HEK293 (cell line): Measurements from ENCODE around the gene GDPD3.

Source experiments
- GFI1B ChIP-seq: fragments of 450-650 bp; formaldehyde crosslinking; IDR thresholded peaks from 2 replicates; pipeline ENCODE4 v1.5.1; 2016; ENCODE audit warnings: missing biosample characterization, missing genetic modification characterization
- KLF1 ChIP-seq: fragments of 450-650 bp; formaldehyde crosslinking; IDR thresholded peaks from 2 replicates; pipeline ENCODE4 v1.5.1; 2016; ENCODE audit warnings: missing biosample characterization, missing genetic modification characterization
- KLF10 ChIP-seq: fragments of 450-650 bp; IDR thresholded peaks from 2 replicates; pipeline ENCODE4 v1.5.1; 2018; ENCODE audit warnings: missing biosample characterization, mild to moderate bottlenecking, missing genetic modification characterization
- SETDB1 ChIP-seq: IDR thresholded peaks from one replicate; pipeline ENCODE4 v1.6.1; 2017; ENCODE audit warnings: mild to moderate bottlenecking, low read length, moderate library complexity, mixed read lengths; ENCODE audit not compliant: insufficient read length
- SP3 ChIP-seq: fragments of 450-650 bp; formaldehyde crosslinking; IDR thresholded peaks from 2 replicates; pipeline ENCODE4 v1.5.1; 2016; ENCODE audit warnings: missing biosample characterization, missing genetic modification characterization
- SP7 ChIP-seq: fragments of 450-650 bp; formaldehyde crosslinking; IDR thresholded peaks from 2 replicates; pipeline ENCODE4 v1.5.1; 2016; ENCODE audit warnings: missing biosample characterization, missing genetic modification characterization
- TRIM28 ChIP-seq: IDR thresholded peaks from 2 replicates; pipeline ENCODE4 v1.6.1; 2011; ENCODE audit warnings: low read length, control low read depth, borderline replicate concordance
- ZBTB17 ChIP-seq: fragments of 450-650 bp; formaldehyde crosslinking; IDR thresholded peaks from 2 replicates; pipeline ENCODE4 v1.5.1; 2016; ENCODE audit warnings: missing biosample characterization, missing genetic modification characterization
- ZFP37 ChIP-seq: fragments of 450-650 bp; formaldehyde crosslinking; IDR thresholded peaks from 2 replicates; pipeline ENCODE4 v1.5.1; 2016; ENCODE audit warnings: missing biosample characterization, missing genetic modification characterization
- ZIC2 ChIP-seq: fragments of 450-650 bp; formaldehyde crosslinking; IDR thresholded peaks from 2 replicates; pipeline ENCODE4 v1.5.1; 2016; ENCODE audit warnings: missing biosample characterization, missing genetic modification characterization
- ZNF121 ChIP-seq: fragments of 450-650 bp; formaldehyde crosslinking; IDR thresholded peaks from 2 replicates; pipeline ENCODE4 v1.5.1; 2016; ENCODE audit warnings: missing biosample characterization, missing genetic modification characterization
- ZNF174 ChIP-seq: fragments of 450-650 bp; formaldehyde crosslinking; IDR thresholded peaks from 2 replicates; pipeline ENCODE4 v1.5.0; 2017; ENCODE audit warnings: missing biosample characterization, mild to moderate bottlenecking, missing genetic modification characterization
- ZNF19 ChIP-seq: fragments of 450-650 bp; formaldehyde crosslinking; IDR thresholded peaks from 2 replicates; pipeline ENCODE4; 2016; ENCODE audit warnings: missing biosample characterization, missing genetic modification characterization, low read depth
- ZNF23 ChIP-seq: fragments of 450-650 bp; formaldehyde crosslinking; IDR thresholded peaks from 2 replicates; pipeline ENCODE4 v1.5.1; 2016; ENCODE audit warnings: missing biosample characterization, missing genetic modification characterization, borderline replicate concordance
- ZNF350 ChIP-seq: fragments of 450-650 bp; formaldehyde crosslinking; IDR thresholded peaks from 2 replicates; pipeline ENCODE4 v1.5.0; 2017; ENCODE audit warnings: missing biosample characterization, mild to moderate bottlenecking, missing genetic modification characterization
- ZNF394 ChIP-seq: fragments of 450-650 bp; formaldehyde crosslinking; IDR thresholded peaks from 2 replicates; pipeline ENCODE4 v1.5.1; 2016; ENCODE audit warnings: missing biosample characterization, missing genetic modification characterization, mild to moderate bottlenecking, moderate library complexity, borderline replicate concordance
- ZNF433 ChIP-seq: fragments of 450-650 bp; formaldehyde crosslinking; IDR thresholded peaks from 2 replicates; pipeline ENCODE4 v1.5.1; 2016; ENCODE audit warnings: missing biosample characterization, missing genetic modification characterization, low read depth
- ZNF521 ChIP-seq: fragments of 450-650 bp; formaldehyde crosslinking; IDR thresholded peaks from 2 replicates; pipeline ENCODE4 v1.5.1; 2017; ENCODE audit warnings: missing biosample characterization, mild to moderate bottlenecking, missing genetic modification characterization
- ZNF558 ChIP-seq: fragments of 450-650 bp; formaldehyde crosslinking; IDR thresholded peaks from 2 replicates; pipeline ENCODE4 v1.5.1; 2016; ENCODE audit warnings: missing biosample characterization, missing genetic modification characterization
- ZNF623 ChIP-seq: fragments of 450-650 bp; formaldehyde crosslinking; IDR thresholded peaks from 2 replicates; pipeline ENCODE4 v1.5.1; 2016; ENCODE audit warnings: missing biosample characterization, missing genetic modification characterization
- ZNF629 ChIP-seq: fragments of 450-650 bp; formaldehyde crosslinking; IDR thresholded peaks from 2 replicates; pipeline ENCODE4 v1.5.1; 2017; ENCODE audit warnings: missing biosample characterization, missing genetic modification characterization
- ZNF660 ChIP-seq: fragments of 450-650 bp; IDR thresholded peaks from 2 replicates; pipeline ENCODE4 v1.5.1; 2018; ENCODE audit warnings: missing biosample characterization, mild to moderate bottlenecking, missing genetic modification characterization
- ZNF670 ChIP-seq: fragments of 450-650 bp; formaldehyde crosslinking; IDR thresholded peaks from 2 replicates; pipeline ENCODE4 v1.5.1; 2016; ENCODE audit warnings: missing biosample characterization, missing genetic modification characterization, low read depth
- ZNF747 ChIP-seq: fragments of 450-650 bp; formaldehyde crosslinking; IDR thresholded peaks from 2 replicates; pipeline ENCODE4 v1.5.1; 2016; ENCODE audit warnings: missing biosample characterization, missing genetic modification characterization
- ZNF791 ChIP-seq: fragments of 450-650 bp; formaldehyde crosslinking; IDR thresholded peaks from 2 replicates; pipeline ENCODE4 v1.5.1; 2016; ENCODE audit warnings: missing biosample characterization, missing genetic modification characterization
- ZNF792 ChIP-seq: fragments of 450-650 bp; formaldehyde crosslinking; IDR thresholded peaks from 2 replicates; pipeline ENCODE4 v1.5.1; 2016; ENCODE audit warnings: missing biosample characterization, missing genetic modification characterization
- ZSCAN23 ChIP-seq: fragments of 450-650 bp; formaldehyde crosslinking; IDR thresholded peaks from 2 replicates; pipeline ENCODE4 v1.5.1; 2016; ENCODE audit warnings: missing biosample characterization, missing genetic modification characterization
- TF ChIP-seq, protein P1 (sequence below): fragments of 450-650 bp; formaldehyde crosslinking; IDR thresholded peaks from 2 replicates; pipeline ENCODE4 v1.5.1; 2017; ENCODE audit warnings: missing biosample characterization, mild to moderate bottlenecking, missing genetic modification characterization, moderate library complexity
- TF ChIP-seq, protein P2 (sequence below): fragments of 450-650 bp; formaldehyde crosslinking; IDR thresholded peaks from 2 replicates; pipeline ENCODE4 v1.5.1; 2017; ENCODE audit warnings: missing biosample characterization, missing genetic modification characterization
- TF ChIP-seq, protein P3 (sequence below): sonication (generic); formaldehyde crosslinking; IDR thresholded peaks from 2 replicates; pipeline ENCODE4 v1.8.1; 2022; ENCODE audit warnings: mild to moderate bottlenecking, moderate library complexity, missing genetic modification reagents
- TF ChIP-seq, protein P4 (sequence below): fragments of 450-650 bp; formaldehyde crosslinking; IDR thresholded peaks from 2 replicates; pipeline ENCODE4 v1.5.1; 2016; ENCODE audit warnings: missing biosample characterization, missing genetic modification characterization
- TF ChIP-seq, protein P5 (sequence below): fragments of 450-650 bp; formaldehyde crosslinking; IDR thresholded peaks from 2 replicates; pipeline ENCODE4 v1.5.1; 2016; ENCODE audit warnings: missing biosample characterization, missing genetic modification characterization

The GDPD3 gene

DNA sequence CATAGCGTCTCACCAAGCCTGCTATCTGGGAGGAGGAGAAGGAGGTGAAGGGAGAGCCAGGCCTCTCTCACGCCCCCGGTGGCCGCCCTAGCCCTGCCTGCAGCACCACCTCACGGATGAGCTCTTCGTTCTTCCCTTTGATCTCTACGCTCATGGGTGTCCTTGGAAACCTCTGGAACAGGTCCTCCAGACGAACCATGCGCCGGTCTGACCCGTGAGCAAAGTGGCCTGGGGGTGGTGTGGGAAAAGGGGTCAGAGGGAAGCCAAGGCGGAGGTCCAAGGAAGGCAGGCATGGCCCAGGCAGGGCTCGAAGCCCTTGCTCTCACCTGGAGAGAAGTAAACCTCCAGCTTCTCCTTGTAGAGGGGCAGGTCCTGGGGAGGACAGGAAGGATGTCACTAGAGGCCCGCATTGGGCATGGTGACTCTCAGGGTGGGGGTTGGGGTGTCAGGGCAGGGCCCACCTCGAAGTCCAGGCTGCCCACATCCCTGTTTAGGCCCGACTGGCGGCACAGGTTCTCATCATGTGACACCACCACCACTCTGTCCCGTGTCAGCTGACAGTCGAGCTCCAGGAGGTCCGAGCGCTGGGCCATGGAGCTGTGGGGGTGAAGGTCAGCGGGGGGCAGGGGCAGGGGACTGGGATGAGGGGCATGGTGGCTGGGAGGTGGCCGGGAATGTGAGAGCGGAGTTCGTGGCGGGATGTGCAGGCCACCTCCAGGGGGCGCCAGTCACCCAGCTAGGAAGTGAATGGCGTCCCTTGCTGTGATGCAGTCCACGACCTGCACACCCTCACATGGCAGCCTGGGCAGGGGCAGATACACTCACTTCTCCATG is 923 bp downstream of the GDPD3 start (continued):
- TF ChIP-seq, protein P1, sequence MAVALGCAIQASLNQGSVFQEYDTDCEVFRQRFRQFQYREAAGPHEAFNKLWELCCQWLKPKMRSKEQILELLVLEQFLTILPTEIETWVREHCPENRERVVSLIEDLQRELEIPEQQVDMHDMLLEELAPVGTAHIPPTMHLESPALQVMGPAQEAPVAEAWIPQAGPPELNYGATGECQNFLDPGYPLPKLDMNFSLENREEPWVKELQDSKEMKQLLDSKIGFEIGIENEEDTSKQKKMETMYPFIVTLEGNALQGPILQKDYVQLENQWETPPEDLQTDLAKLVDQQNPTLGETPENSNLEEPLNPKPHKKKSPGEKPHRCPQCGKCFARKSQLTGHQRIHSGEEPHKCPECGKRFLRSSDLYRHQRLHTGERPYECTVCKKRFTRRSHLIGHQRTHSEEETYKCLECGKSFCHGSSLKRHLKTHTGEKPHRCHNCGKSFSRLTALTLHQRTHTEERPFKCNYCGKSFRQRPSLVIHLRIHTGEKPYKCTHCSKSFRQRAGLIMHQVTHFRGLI (tag by site-specific recombination), result no peak
- TF ChIP-seq ZNF747 (tag by site-specific recombination) (no peak), ZNF629 (no peak), SP3 (tag by site-specific recombination) (no peak), ZNF791 (tag by site-specific recombination) (no peak), ZNF670 (tag by site-specific recombination) (no peak), ZNF350 (tag by site-specific recombination) (no peak), ZNF660 (tag by site-specific recombination) (no peak), GFI1B (no peak), ZIC2 (no peak), KLF10 (no peak), TRIM28 (no peak), ZNF433 (no peak), ZFP37 (tag by site-specific recombination) (no peak), ZNF558 (no peak), ZSCAN23 (tag by site-specific recombination) (no peak), ZNF174 (tag by site-specific recombination) (no peak), ZNF623 (tag by site-specific recombination) (no peak), ZNF394 (tag by site-specific recombination) (no peak; the same call in 1 of the 2 replicates), ZNF121 (tag by site-specific recombination) (no peak), SETDB1 (no peak), SP7 (tag by site-specific recombination) (0 out of 2 replicates have a peak, but pooled peaks have one; percentile 46), ZNF19 (tag by site-specific recombination) (no peak), ZNF23 (tag by site-specific recombination) (no peak), KLF1 (no peak), ZNF521 (tag by site-specific recombination) (no peak), ZBTB17 (tag by site-specific recombination) (0 out of 2 replicates have a peak, but pooled peaks have one; percentile 20), ZNF792 (tag by site-specific recombination) (no peak)
- TF ChIP-seq, protein P2, sequence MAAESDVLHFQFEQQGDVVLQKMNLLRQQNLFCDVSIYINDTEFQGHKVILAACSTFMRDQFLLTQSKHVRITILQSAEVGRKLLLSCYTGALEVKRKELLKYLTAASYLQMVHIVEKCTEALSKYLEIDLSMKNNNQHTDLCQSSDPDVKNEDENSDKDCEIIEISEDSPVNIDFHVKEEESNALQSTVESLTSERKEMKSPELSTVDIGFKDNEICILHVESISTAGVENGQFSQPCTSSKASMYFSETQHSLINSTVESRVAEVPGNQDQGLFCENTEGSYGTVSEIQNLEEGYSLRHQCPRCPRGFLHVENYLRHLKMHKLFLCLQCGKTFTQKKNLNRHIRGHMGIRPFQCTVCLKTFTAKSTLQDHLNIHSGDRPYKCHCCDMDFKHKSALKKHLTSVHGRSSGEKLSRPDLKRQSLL (tag by site-specific recombination), result no peak
- TF ChIP-seq, protein P3, sequence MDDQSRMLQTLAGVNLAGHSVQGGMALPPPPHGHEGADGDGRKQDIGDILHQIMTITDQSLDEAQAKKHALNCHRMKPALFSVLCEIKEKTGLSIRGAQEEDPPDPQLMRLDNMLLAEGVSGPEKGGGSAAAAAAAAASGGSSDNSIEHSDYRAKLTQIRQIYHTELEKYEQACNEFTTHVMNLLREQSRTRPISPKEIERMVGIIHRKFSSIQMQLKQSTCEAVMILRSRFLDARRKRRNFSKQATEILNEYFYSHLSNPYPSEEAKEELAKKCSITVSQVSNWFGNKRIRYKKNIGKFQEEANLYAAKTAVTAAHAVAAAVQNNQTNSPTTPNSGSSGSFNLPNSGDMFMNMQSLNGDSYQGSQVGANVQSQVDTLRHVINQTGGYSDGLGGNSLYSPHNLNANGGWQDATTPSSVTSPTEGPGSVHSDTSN (CRISPR knock-in tag), result no peak
- TF ChIP-seq, protein P4, sequence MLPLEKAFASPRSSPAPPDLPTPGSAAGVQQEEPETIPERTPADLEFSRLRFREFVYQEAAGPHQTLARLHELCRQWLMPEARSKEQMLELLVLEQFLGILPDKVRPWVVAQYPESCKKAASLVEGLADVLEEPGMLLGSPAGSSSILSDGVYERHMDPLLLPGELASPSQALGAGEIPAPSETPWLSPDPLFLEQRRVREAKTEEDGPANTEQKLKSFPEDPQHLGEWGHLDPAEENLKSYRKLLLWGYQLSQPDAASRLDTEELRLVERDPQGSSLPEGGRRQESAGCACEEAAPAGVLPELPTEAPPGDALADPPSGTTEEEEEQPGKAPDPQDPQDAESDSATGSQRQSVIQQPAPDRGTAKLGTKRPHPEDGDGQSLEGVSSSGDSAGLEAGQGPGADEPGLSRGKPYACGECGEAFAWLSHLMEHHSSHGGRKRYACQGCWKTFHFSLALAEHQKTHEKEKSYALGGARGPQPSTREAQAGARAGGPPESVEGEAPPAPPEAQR (tag by site-specific recombination), result no peak
- TF ChIP-seq, protein P5, sequence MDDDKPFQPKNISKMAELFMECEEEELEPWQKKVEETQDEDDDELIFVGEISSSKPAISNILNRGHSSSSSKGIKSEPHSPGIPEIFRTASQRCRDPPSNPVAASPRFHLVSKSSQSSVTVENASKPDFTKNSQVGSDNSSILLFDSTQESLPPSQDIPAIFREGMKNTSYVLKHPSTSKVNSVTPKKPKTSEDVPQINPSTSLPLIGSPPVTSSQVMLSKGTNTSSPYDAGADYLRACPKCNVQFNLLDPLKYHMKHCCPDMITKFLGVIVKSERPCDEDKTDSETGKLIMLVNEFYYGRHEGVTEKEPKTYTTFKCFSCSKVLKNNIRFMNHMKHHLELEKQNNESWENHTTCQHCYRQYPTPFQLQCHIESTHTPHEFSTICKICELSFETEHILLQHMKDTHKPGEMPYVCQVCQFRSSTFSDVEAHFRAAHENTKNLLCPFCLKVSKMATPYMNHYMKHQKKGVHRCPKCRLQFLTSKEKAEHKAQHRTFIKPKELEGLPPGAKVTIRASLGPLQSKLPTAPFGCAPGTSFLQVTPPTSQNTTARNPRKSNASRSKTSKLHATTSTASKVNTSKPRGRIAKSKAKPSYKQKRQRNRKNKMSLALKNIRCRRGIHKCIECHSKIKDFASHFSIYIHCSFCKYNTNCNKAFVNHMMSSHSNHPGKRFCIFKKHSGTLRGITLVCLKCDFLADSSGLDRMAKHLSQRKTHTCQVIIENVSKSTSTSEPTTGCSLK, result no peak
